Gastroesophageal sphincter (tissue), 3 donors: ENCODE measurements around the gene VLDLR.

Experiments
- CTCF ChIP-seq, 4 experiments: fragments of 200-600 bp in 2 of 4; fragments of 450-650 bp in 2 of 4; sonication (generic) in 1 of 4; IDR thresholded peaks; one replicate each; pipeline ENCODE4 v1.5.1; 2017 to 2019; ENCODE audit warnings: antibody characterized with exemption in 4 of 4, mild to moderate bottlenecking in 2 of 4, moderate library complexity in 2 of 4
- POLR2A ChIP-seq, 2 donors: fragments of 450-650 bp; IDR thresholded peaks; one replicate each; pipeline ENCODE4 v1.6.1; 2017; ENCODE audit warnings: antibody characterized with exemption in 2 of 2, mild to moderate bottlenecking in 2 of 2, moderate library complexity in 1 of 2

GRCh38 chr9:2686911-2687310, 65.3 kb downstream of the VLDLR start:
- TF ChIP-seq CTCF (IDR thresholded peaks at IDR 0.05): no peak
- no peak for TF ChIP-seq POLR2A (IDR thresholded peaks at IDR 0.05)
